IMR-90 (cell line): ENCODE results near the gene KRTAP5-1.
"Not testable (repeated sequence)": the region's sequence is repeated elsewhere in the genome, so short reads cannot be mapped to it uniquely, and the experiment has no call there.

ENCODE experiments used
- BHLHE40 ChIP-seq: fragments of 150-350 bp; IDR thresholded peaks from 2 replicates; pipeline ENCODE4 v1.6.1; 2016; ENCODE audit warnings: mild to moderate bottlenecking, low read depth, low read length
- CEBPB ChIP-seq: IDR thresholded peaks from 2 replicates; pipeline ENCODE4 v1.6.1; 2012; ENCODE audit warnings: low read depth, low read length, improper control_type of control experiment
- ELK1 ChIP-seq: fragments of 150-350 bp; IDR thresholded peaks from 2 replicates; pipeline ENCODE4 v1.6.1; 2016; ENCODE audit warnings: low read depth, mild to moderate bottlenecking, low read length, moderate library complexity, borderline replicate concordance
- MAFK ChIP-seq: IDR thresholded peaks from 2 replicates; pipeline ENCODE4 v1.6.1; 2012; ENCODE audit warnings: low read depth, low read length, improper control_type of control experiment
- POLR2A ChIP-seq: IDR thresholded peaks from 2 replicates; pipeline ENCODE4 v1.6.1; 2012; ENCODE audit warnings: mild to moderate bottlenecking, low read depth, low read length
- RAD21 ChIP-seq: IDR thresholded peaks from 2 replicates; pipeline ENCODE4 v1.6.1; 2012; ENCODE audit warnings: low read length, improper control_type of control experiment
- RCOR1 ChIP-seq: IDR thresholded peaks from 2 replicates; pipeline ENCODE4 v1.6.1; 2012; ENCODE audit warnings: mild to moderate bottlenecking, low read length, improper control_type of control experiment; ENCODE audit not compliant: insufficient replicate concordance
- SMC3 ChIP-seq: fragments of 150-350 bp; IDR thresholded peaks from 2 replicates; pipeline ENCODE4 v1.6.1; 2016; ENCODE audit warnings: low read depth, mild to moderate bottlenecking, antibody characterized with exemption, low read length, moderate library complexity
- TF ChIP-seq, protein P1 (sequence below): conservative IDR thresholded peaks from 2 replicates; pipeline ENCODE4 v1.5.1; 2012; ENCODE audit warnings: mild to moderate bottlenecking, low read depth, low read length, improper control_type of control experiment

- TF ChIP-seq, protein P1, sequence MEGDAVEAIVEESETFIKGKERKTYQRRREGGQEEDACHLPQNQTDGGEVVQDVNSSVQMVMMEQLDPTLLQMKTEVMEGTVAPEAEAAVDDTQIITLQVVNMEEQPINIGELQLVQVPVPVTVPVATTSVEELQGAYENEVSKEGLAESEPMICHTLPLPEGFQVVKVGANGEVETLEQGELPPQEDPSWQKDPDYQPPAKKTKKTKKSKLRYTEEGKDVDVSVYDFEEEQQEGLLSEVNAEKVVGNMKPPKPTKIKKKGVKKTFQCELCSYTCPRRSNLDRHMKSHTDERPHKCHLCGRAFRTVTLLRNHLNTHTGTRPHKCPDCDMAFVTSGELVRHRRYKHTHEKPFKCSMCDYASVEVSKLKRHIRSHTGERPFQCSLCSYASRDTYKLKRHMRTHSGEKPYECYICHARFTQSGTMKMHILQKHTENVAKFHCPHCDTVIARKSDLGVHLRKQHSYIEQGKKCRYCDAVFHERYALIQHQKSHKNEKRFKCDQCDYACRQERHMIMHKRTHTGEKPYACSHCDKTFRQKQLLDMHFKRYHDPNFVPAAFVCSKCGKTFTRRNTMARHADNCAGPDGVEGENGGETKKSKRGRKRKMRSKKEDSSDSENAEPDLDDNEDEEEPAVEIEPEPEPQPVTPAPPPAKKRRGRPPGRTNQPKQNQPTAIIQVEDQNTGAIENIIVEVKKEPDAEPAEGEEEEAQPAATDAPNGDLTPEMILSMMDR: not testable (repeated sequence)
- TF ChIP-seq SMC3, POLR2A, CEBPB, ELK1, BHLHE40, RAD21, MAFK, RCOR1: not testable (repeated sequence)
These were observed 2.2 kb downstream of the KRTAP5-1 start for GRCh38 chr11:1582909-1583308.
